Testis (tissue), 2 donors: Measurements from ENCODE around the gene THAP8.

Source experiments
- POLR2A ChIP-seq: fragments of 450-650 bp; IDR thresholded peaks from one replicate; pipeline ENCODE4 v1.6.1; 2017; ENCODE audit warnings: antibody characterized with exemption, mild to moderate bottlenecking, moderate library complexity
- TF ChIP-seq, protein P1 (sequence below), 3 experiments: fragments of 450-650 bp in 2 of 3; fragments of 200-600 bp in 1 of 3; sonication (generic) in 1 of 3; IDR thresholded peaks; one replicate each; pipeline ENCODE4 v1.5.1; 2016 to 2019; ENCODE audit warnings: antibody characterized with exemption in 3 of 3, mild to moderate bottlenecking in 2 of 3, moderate library complexity in 1 of 3

DNA sequence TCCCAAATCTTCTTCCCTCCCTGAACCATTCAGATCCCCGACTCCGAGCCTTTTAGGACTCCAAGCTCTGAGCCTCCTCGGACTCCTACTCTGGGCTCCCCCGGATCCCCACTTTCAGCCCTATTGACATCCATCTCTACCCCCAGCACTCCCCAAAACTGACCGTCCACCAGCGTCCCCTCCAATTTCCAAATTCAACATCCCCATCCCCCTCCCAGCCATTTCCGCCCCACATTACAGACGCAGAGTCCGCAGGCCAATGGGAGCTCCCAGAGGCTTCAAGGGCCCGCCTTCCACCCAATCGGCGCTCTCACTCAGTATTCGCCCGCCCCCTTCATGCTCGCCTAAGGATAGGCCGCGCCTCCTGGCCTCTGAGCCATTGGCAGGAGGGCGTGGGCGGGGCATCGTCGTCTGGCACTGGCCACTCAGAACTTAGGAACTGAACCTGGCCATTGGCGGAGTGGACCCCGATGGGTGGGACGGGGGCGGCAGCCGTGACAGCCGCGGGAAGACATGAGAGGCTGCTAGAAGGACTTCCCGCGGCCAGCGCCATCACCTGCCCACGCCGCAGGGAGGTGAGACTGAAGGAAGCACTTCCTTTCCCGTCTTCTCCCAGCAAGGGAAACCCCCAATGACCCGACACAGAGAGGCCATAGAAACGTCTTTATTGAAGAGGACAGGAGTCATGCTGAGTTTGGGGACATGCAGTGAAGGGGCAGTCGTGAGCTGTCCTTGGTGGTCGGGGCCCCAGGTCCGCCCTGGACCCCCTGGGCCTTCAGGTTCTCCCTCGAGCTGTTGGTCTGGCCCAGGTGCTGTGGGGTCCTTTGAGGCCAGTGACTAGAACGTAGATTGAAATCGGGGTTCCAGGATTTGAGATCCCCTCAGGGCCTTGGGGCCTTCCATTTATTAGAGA, 39.8 kb downstream of the THAP8 start, which contains the start of gene ALKBH6:
- TF ChIP-seq POLR2A = no peak
- TF ChIP-seq, protein P1, sequence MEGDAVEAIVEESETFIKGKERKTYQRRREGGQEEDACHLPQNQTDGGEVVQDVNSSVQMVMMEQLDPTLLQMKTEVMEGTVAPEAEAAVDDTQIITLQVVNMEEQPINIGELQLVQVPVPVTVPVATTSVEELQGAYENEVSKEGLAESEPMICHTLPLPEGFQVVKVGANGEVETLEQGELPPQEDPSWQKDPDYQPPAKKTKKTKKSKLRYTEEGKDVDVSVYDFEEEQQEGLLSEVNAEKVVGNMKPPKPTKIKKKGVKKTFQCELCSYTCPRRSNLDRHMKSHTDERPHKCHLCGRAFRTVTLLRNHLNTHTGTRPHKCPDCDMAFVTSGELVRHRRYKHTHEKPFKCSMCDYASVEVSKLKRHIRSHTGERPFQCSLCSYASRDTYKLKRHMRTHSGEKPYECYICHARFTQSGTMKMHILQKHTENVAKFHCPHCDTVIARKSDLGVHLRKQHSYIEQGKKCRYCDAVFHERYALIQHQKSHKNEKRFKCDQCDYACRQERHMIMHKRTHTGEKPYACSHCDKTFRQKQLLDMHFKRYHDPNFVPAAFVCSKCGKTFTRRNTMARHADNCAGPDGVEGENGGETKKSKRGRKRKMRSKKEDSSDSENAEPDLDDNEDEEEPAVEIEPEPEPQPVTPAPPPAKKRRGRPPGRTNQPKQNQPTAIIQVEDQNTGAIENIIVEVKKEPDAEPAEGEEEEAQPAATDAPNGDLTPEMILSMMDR (IDR thresholded peaks at IDR 0.05) = no peak
